ENCODE results near the gene NCS1.

NCS1 gene

GRCh38 chr9:130232899-130233586, 60.8 kb downstream of the NCS1 start:
- Histone ChIP-seq H3K4me1 (ENCODE audit: control insufficient read depth, low read length) (peaks cover 4% of the 10 kb centered on the region; the same call in 1 of the 2 replicates), H3K79me2 (ENCODE audit: control insufficient read depth, low read length) (no peaks in the 10 kb centered on the region), H3K36me3 (ENCODE audit: control insufficient read depth, low read length) (no peaks in the 10 kb centered on the region), H3K4me3 (ENCODE audit: low read length) (no peak overlapping the region), H3K4me2 (ENCODE audit: low read length) (no peak overlapping the region), H3K27me3 (ENCODE audit: control insufficient read depth, low read length) (no peaks in the 10 kb centered on the region), H3K9me3 (ENCODE audit: control insufficient read depth, insufficient read depth, low read length) (no peaks in the 10 kb centered on the region), H3K27ac (ENCODE audit: low read depth, low read length) (no peak overlapping the region), H4K20me1 (ENCODE audit: control insufficient read depth, insufficient read depth, low read depth, low read length) (no peaks in the 10 kb centered on the region), H3K9me2 (replicated peaks; ENCODE audit: control insufficient read depth, low read length) (no peaks in the 10 kb centered on the region), H3F3A (ENCODE audit: control insufficient read depth, insufficient read depth) (no peaks in the 10 kb centered on the region)
- no peak for TF ChIP-seq EZH2phosphoT487 (IDR thresholded peaks at IDR 0.05; ENCODE audit: borderline replicate concordance, low read length)

GRCh38 chr9:130233587-130233945, 61.4 kb downstream of the NCS1 start:
- Histone ChIP-seq H3K9me3 (ENCODE audit: control insufficient read depth, insufficient read depth, low read length) (no peaks in the 10 kb centered on the region), H3K9me2 (replicated peaks; ENCODE audit: control insufficient read depth, low read length) (no peaks in the 10 kb centered on the region), H4K20me1 (ENCODE audit: control insufficient read depth, insufficient read depth, low read depth, low read length) (no peaks in the 10 kb centered on the region), H3K4me2 (ENCODE audit: low read length) (no peak overlapping the region), H3F3A (ENCODE audit: control insufficient read depth, insufficient read depth) (no peaks in the 10 kb centered on the region), H3K36me3 (ENCODE audit: control insufficient read depth, low read length) (no peaks in the 10 kb centered on the region), H3K4me3 (ENCODE audit: low read length) (no peak overlapping the region), H3K27me3 (ENCODE audit: control insufficient read depth, low read length) (no peaks in the 10 kb centered on the region), H3K27ac (ENCODE audit: low read depth, low read length) (no peak overlapping the region), H3K79me2 (ENCODE audit: control insufficient read depth, low read length) (no peaks in the 10 kb centered on the region), H3K4me1 (ENCODE audit: control insufficient read depth, low read length) (peaks cover 4% of the 10 kb centered on the region; the same call in 1 of the 2 replicates)
- no peak for TF ChIP-seq EZH2phosphoT487 (IDR thresholded peaks at IDR 0.05; ENCODE audit: borderline replicate concordance, low read length)
- TF ChIP-seq, protein P1, sequence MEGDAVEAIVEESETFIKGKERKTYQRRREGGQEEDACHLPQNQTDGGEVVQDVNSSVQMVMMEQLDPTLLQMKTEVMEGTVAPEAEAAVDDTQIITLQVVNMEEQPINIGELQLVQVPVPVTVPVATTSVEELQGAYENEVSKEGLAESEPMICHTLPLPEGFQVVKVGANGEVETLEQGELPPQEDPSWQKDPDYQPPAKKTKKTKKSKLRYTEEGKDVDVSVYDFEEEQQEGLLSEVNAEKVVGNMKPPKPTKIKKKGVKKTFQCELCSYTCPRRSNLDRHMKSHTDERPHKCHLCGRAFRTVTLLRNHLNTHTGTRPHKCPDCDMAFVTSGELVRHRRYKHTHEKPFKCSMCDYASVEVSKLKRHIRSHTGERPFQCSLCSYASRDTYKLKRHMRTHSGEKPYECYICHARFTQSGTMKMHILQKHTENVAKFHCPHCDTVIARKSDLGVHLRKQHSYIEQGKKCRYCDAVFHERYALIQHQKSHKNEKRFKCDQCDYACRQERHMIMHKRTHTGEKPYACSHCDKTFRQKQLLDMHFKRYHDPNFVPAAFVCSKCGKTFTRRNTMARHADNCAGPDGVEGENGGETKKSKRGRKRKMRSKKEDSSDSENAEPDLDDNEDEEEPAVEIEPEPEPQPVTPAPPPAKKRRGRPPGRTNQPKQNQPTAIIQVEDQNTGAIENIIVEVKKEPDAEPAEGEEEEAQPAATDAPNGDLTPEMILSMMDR (IDR thresholded peaks at IDR 0.05; ENCODE audit: low read depth, low read length, poor library complexity, severe bottlenecking) = no peak

DNA sequence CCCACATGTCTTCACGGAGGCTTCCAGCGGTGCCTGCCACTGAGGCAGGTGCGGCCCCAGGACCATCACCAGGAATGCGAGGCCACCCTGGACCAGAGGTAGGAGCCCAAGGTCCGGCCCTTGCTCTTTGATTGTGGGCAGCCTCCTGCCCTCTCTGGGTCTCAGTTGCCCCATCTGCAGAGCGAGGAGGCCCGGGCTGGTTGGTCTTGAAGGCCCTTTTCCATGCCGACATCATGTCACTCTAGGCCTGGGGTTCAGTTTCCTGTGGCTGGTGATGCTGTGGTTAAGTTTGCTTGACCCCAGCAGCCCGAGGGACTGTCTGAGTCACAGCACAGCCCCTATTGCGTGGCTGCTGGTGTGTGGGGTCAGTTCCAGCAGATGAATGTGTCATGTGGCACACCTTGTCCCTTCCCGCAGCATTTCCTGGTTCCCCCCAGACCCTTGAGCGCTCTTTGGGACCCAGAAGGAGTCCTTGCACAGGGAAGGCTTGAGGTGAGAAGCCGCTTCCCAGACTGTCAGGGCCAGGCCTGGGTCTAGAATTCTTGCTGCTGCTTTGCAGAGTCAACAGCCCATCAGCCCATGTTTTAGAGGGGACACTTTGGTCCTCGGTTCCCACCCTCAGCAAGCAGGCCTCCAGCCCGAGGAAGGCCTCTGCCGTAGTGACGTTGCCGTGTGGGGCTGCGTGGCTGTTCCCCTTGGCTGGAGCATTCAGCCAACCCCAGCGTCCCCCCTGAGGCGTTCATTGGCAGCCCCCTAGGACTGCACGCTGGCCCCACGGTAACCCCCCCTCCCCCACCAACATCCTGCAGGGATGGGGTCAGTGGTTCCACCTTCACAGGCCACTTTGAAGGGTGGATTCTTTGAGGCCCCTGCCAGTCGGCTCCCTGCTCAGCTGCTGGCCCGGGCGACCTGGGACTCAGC, 62.4 kb downstream of the NCS1 start:
- H4K20me1 ChIP-seq (ENCODE audit: control insufficient read depth, insufficient read depth, low read depth, low read length) = no peaks in the 10 kb centered on the region
- no peaks in the 10 kb centered on the region for H3F3A ChIP-seq (ENCODE audit: control insufficient read depth, insufficient read depth)
- no peak overlapping the region for H3K4me2 ChIP-seq (ENCODE audit: low read length)
- no peaks in the 10 kb centered on the region for H3K36me3 ChIP-seq (ENCODE audit: control insufficient read depth, low read length)
- peaks cover 8% of the 10 kb centered on the region for H3K4me1 ChIP-seq (ENCODE audit: control insufficient read depth, low read length)
- no peaks in the 10 kb centered on the region for H3K9me3 ChIP-seq (ENCODE audit: control insufficient read depth, insufficient read depth, low read length)
- no peak overlapping the region for H3K27ac ChIP-seq (ENCODE audit: low read depth, low read length)
- H3K9me2 ChIP-seq (replicated peaks; ENCODE audit: control insufficient read depth, low read length) = no peaks in the 10 kb centered on the region
- no peaks in the 10 kb centered on the region for H3K27me3 ChIP-seq (ENCODE audit: control insufficient read depth, low read length)
- H3K4me3 ChIP-seq (ENCODE audit: low read length) = no peak overlapping the region
- TF ChIP-seq, protein P1 (IDR thresholded peaks at IDR 0.05; ENCODE audit: low read depth, low read length, poor library complexity, severe bottlenecking) = no peak
- no peak for TF ChIP-seq EZH2phosphoT487 (IDR thresholded peaks at IDR 0.05; ENCODE audit: borderline replicate concordance, low read length)
- no peaks in the 10 kb centered on the region for H3K79me2 ChIP-seq (ENCODE audit: control insufficient read depth, low read length)

All from DOHH2 (cell line).